OCI-LY7 (cell line): ENCODE data around the gene SLC2A8. TPM values are rescaled to one million over a fixed set of nuclear protein-coding genes. Genes with fewer than 3 reads are reported as not detected.

Source experiments
- BruUV-seq: library from RNA; stranded (reverse); fragments of 400-500 nt; replicated peaks from 2 replicates; lab custom pipeline; 2021; lab: Mats Ljungman, UMichigan
- CTCF ChIA-PET: fragments of 300-600 bp; sonication (Branson Sonifier 250); formaldehyde crosslinking; loops from one replicate; lab custom pipeline; 2022; ENCODE audit warnings: antibody characterized with exemption; ENCODE audit not compliant: unreplicated experiment; lab: Charles Lee
- POLR2A ChIA-PET: fragments of 300-600 bp; sonication (Branson Sonifier 250); formaldehyde crosslinking; loops from one replicate; lab custom pipeline; 2022; ENCODE audit warnings: antibody characterized with exemption; lab: Charles Lee
- DNase-seq: peaks from one replicate; pipeline ENCODE4 v3.0.0-alpha.2; 2015; ENCODE audit warnings: low spot score
- H2AFZ ChIP-seq: fragments of 200-600 bp; sonication (generic), shearing (Covaris generic); 2 replicates; pipeline ENCODE4 v1.6.1; 2014; ENCODE audit warnings: mild to moderate bottlenecking, antibody characterized with exemption, low read length, moderate library complexity
- H3K27ac ChIP-seq: fragments of 200-600 bp; sonication (generic); 2 replicates; pipeline ENCODE4 v1.5.1; 2014; ENCODE audit warnings: mixed run types, low read depth, mild to moderate bottlenecking, moderate library complexity, low read length, inconsistent platforms; ENCODE audit not compliant: poor library complexity, severe bottlenecking
- H3K36me3 ChIP-seq: fragments of 200-600 bp; sonication (generic); 2 replicates; pipeline ENCODE4 v1.6.1; 2014; ENCODE audit warnings: mild to moderate bottlenecking, antibody characterized with exemption, low read length, moderate library complexity, mixed read lengths; ENCODE audit not compliant: insufficient read depth
- H3K4me1 ChIP-seq: fragments of 200-600 bp; sonication (generic); 2 replicates; pipeline ENCODE4 v1.5.1; 2014; ENCODE audit warnings: mild to moderate bottlenecking, low read length; ENCODE audit not compliant: insufficient read depth, poor library complexity, severe bottlenecking
- H3K4me2 ChIP-seq: fragments of 200-600 bp; sonication (generic); 2 replicates; pipeline ENCODE4 v1.6.1; 2014; ENCODE audit warnings: mild to moderate bottlenecking, low read length
- H3K4me3 ChIP-seq: fragments of 200-600 bp; sonication (generic); 2 replicates; pipeline ENCODE4 v1.5.1; 2014; ENCODE audit warnings: mild to moderate bottlenecking, low read depth, low read length; ENCODE audit not compliant: poor library complexity, severe bottlenecking
- H3K79me2 ChIP-seq: fragments of 200-600 bp; sonication (generic); 2 replicates; pipeline ENCODE4 v1.6.1; 2016; ENCODE audit warnings: low read depth, mild to moderate bottlenecking, low read length, moderate library complexity, mixed read lengths; ENCODE audit not compliant: insufficient read depth
- H3K9me2 ChIP-seq: fragments of 200-600 bp; sonication (generic); 2 replicates; pipeline ENCODE4 v1.6.1; 2016; ENCODE audit warnings: mild to moderate bottlenecking, low read length, mixed read lengths; ENCODE audit not compliant: insufficient read depth
- H3K9me3 ChIP-seq: fragments of 200-600 bp; sonication (generic); 2 replicates; pipeline ENCODE4 v1.6.1; 2014; ENCODE audit warnings: mild to moderate bottlenecking, mixed run types, low read length, mixed read lengths
- H4K20me1 ChIP-seq: fragments of 200-600 bp; sonication (generic); 2 replicates; pipeline ENCODE4 v1.6.1; 2014; ENCODE audit warnings: mild to moderate bottlenecking, antibody characterized with exemption, low read length, moderate library complexity, mixed read lengths; ENCODE audit not compliant: insufficient read depth
- EZH2phosphoT487 ChIP-seq: fragments of 200-600 bp; sonication (generic); IDR thresholded peaks from 2 replicates; pipeline ENCODE4 v1.6.1; 2018; ENCODE audit warnings: low read depth, borderline replicate concordance, mild to moderate bottlenecking, mixed run types, antibody characterized with exemption, low read length, moderate library complexity, mixed read lengths
- intact Hi-C: fragments of 100-400 bp; cut with micrococcal nuclease; formaldehyde crosslinking; loops from one replicate; pipeline ENCODE4 v1.10.0; 2022; ENCODE audit not compliant: unreplicated experiment
- total RNA-seq, 2 experiments: library from RNA; depleted of rRNA in 1 of 2; stranded (reverse); fragments of >200 nt in 1 of 2; shearing (Covaris generic) in 1 of 2; gene quantifications; 2 replicates each; pipeline ENCODE4 v1.2.3, GENCODE V29; 2014 to 2022
- TF ChIP-seq, protein P1 (sequence below): fragments of 200-600 bp; sonication (generic); conservative IDR thresholded peaks from 2 replicates; pipeline ENCODE4 v1.5.1; 2014; ENCODE audit warnings: mild to moderate bottlenecking, antibody characterized with exemption, low read length, moderate library complexity, mixed read lengths

SLC2A8 gene
- total RNA-seq, 2 experiments from 2014 or later, result 11.9 to 19.6 TPM

DNA sequence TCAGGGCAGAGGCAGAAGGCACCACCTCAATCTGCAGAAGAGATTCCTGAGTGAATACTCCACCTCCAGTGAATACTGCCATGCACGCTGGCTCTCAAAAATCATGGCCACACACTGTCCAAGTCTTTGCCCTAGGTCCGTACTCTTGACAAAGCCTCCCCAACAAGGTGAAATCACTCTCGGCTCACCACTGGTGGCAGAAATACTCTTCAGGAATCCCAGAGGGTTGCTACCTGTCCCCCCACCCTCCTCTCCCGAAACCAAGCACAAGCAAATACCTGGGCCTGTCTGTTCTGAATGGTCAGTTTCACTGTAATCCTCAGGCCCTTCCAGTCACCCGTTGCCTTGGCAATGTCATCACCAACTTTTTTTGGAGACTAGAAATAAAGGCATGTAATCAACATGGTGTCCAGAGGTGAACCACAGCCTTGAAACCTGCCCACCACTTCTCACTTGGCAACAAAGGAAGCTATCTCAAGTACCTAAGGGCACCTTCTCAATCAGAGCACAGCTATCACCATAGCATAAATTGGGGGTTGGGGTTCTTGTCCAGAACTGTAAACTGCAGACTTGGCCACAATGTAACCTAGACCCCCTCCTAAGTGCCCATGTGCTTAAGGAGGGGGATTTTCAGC is 52.5 kb downstream of the SLC2A8 start:
- TF ChIP-seq EZH2phosphoT487, result no peak
- TF ChIP-seq, protein P1, sequence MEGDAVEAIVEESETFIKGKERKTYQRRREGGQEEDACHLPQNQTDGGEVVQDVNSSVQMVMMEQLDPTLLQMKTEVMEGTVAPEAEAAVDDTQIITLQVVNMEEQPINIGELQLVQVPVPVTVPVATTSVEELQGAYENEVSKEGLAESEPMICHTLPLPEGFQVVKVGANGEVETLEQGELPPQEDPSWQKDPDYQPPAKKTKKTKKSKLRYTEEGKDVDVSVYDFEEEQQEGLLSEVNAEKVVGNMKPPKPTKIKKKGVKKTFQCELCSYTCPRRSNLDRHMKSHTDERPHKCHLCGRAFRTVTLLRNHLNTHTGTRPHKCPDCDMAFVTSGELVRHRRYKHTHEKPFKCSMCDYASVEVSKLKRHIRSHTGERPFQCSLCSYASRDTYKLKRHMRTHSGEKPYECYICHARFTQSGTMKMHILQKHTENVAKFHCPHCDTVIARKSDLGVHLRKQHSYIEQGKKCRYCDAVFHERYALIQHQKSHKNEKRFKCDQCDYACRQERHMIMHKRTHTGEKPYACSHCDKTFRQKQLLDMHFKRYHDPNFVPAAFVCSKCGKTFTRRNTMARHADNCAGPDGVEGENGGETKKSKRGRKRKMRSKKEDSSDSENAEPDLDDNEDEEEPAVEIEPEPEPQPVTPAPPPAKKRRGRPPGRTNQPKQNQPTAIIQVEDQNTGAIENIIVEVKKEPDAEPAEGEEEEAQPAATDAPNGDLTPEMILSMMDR, result no peak
- intact Hi-C loops, result loop anchor here (2.0 kb wide), 1 partner anchor 225 kb away; no protein-coding TSS in a partner anchor
- no TSS peak for BruUV-seq
- H3K79me2 ChIP-seq, result peaks cover 42% of the 10 kb centered on the region
- ChIA-PET CTCF (no interaction called here), POLR2A (interaction anchor here (0.6 to 3.1 kb wide), 2 partner anchors 53 to 104 kb away, joined by 3 to 9 read pairs; partner anchors contain the start of gene SLC2A8)
- H3K4me1 ChIP-seq, result peaks cover 32% of the 10 kb centered on the region
- no peaks in the 10 kb centered on the region for H3K9me2 ChIP-seq
- H4K20me1 ChIP-seq, result peaks cover 36% of the 10 kb centered on the region
- peaks cover 67% of the 10 kb centered on the region for H3K36me3 ChIP-seq
- peak overlapping the region; percentile 92 for H3K27ac ChIP-seq
- H2AFZ ChIP-seq, result no peak overlapping the region
- H3K4me3 ChIP-seq, result peak overlapping the region; percentile 99
- H3K9me3 ChIP-seq, result no peaks in the 10 kb centered on the region
- H3K4me2 ChIP-seq, result peak overlapping the region; percentile 99
- peak; percentile 30 for DNase-seq

DNA sequence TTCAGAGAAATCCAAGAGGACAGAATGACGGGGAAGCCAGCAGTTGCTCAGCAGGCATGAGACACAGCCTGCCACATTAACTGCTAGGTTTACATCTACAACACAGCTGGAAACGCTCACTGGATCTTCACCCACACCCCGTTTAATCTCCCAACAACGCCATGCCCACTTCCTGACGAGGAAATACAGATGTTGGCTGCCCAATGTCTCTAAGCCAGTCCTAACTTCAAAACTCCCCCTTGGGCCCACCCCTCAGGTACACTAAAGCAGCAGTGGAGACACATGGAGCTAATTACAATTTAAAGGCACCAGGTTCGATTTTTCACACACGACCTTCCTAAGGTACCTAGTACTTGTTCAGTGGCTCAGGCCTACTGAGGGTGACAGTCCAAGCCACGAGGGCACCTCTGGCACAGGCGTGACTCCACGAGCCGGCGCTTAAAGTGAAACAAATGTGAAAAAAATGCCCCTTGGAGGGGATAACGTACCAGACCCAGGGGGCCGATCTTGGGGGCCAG is 53.3 kb downstream of the SLC2A8 start:
- peaks cover 42% of the 10 kb centered on the region for H3K79me2 ChIP-seq
- BruUV-seq, result no TSS peak

More for the DNA sequence above, 53.3 kb downstream of the SLC2A8 start:
- Histone ChIP-seq H3K36me3 (peaks cover 61% of the 10 kb centered on the region), H4K20me1 (peaks cover 36% of the 10 kb centered on the region), H3K9me2 (no peaks in the 10 kb centered on the region), H2AFZ (no peak overlapping the region), H3K4me2 (peak overlapping the region; percentile 99), H3K4me3 (peak overlapping the region; percentile 99), H3K9me3 (no peaks in the 10 kb centered on the region), H3K4me1 (peaks cover 32% of the 10 kb centered on the region), H3K27ac (peak overlapping the region; percentile 92)
- ChIA-PET POLR2A (interaction anchor here (0.6 to 3.1 kb wide), 7 partner anchors 27 to 999 kb away, joined by 3 to 9 read pairs (median 3); partner anchors contain the start of genes SH2D3C, SLC2A8 and ZBTB43), CTCF (no interaction called here)
- intact Hi-C loops, result no loop called here
- TF ChIP-seq, protein P1, result no peak
- TF ChIP-seq EZH2phosphoT487, result no peak
- DNase-seq, result peak; percentile 39
